H1 (cell line): ENCODE data around the gene ERMN. TPM values are rescaled to one million over a fixed set of nuclear protein-coding genes. Genes with fewer than 3 reads are reported as not detected.

Experiments
- CTCF ChIA-PET: fragments of 300-600 bp; sonication (Branson Sonifier 250); formaldehyde crosslinking; loops from one replicate; lab custom pipeline; 2021; ENCODE audit not compliant: partially characterized antibody; lab: Charles Lee
- POLR2A ChIA-PET: fragments of 300-600 bp; sonication (Branson Sonifier 250); formaldehyde crosslinking; loops from one replicate; lab custom pipeline; 2021; ENCODE audit warnings: inconsistent platforms; ENCODE audit not compliant: partially characterized antibody; lab: Charles Lee
- DNase-seq, 2 experiments: peaks; one replicate each; pipeline versions ENCODE4 v3.0.0 to v3.0.0-alpha.2; 2010 to 2022; ENCODE audit warnings: low spot score in 2 of 2, low read depth in 1 of 2, mixed read lengths in 1 of 2
- FAIRE-seq: peaks from 2 replicates; lab custom pipeline; 2011; peaks lifted over from hg19 to GRCh38; lab: Jason Lieb, UNC
- H2AFZ ChIP-seq: 2 replicates; pipeline ENCODE4 v1.8.1; 2012; ENCODE audit warnings: low read length, inconsistent platforms
- H2AK5ac ChIP-seq: 2 replicates; pipeline ENCODE4 v1.6.1; 2013; ENCODE audit warnings: low read depth, low read length
- H2BK120ac ChIP-seq: replicated peaks from 2 replicates; pipeline ENCODE3; 2013; ENCODE audit warnings: low read depth, low read length, inconsistent platforms
- H2BK12ac ChIP-seq: 2 replicates; pipeline ENCODE4 v1.6.1; 2013; ENCODE audit warnings: low read depth, low read length
- H2BK15ac ChIP-seq: 2 replicates; pipeline ENCODE4 v1.6.1; 2013; ENCODE audit warnings: low read length
- H2BK20ac ChIP-seq: 2 replicates; pipeline ENCODE4 v1.6.1; 2013; ENCODE audit warnings: low read length
- H2BK5ac ChIP-seq: 2 replicates; pipeline ENCODE4 v1.6.1; 2013; ENCODE audit warnings: low read depth, low read length
- H3K14ac ChIP-seq: 2 replicates; pipeline ENCODE4 v1.6.1; 2013; ENCODE audit warnings: inconsistent platforms; ENCODE audit not compliant: insufficient read length
- H3K18ac ChIP-seq: 2 replicates; pipeline ENCODE4 v1.6.1; 2013; ENCODE audit warnings: low read length; ENCODE audit errors: extremely low read depth
- H3K23ac ChIP-seq: 2 replicates; pipeline ENCODE4 v1.6.1; 2013; ENCODE audit warnings: inconsistent platforms; ENCODE audit not compliant: insufficient read length
- H3K23me2 ChIP-seq: 2 replicates; pipeline ENCODE4 v1.6.1; 2013; ENCODE audit warnings: low read depth, low read length
- H3K27ac ChIP-seq: 2 replicates; pipeline ENCODE4 v1.6.1; 2011; ENCODE audit warnings: low read depth, low read length, inconsistent platforms
- H3K27me3 ChIP-seq, 4 experiments: replicated peaks in 1 of 4; 1 replicate in 1 of 4; 2 replicates in 3 of 4; pipeline versions ENCODE4 v1.6.1 to v1.8.1; 2011 to 2013; ENCODE audit warnings: low read length in 3 of 4, mild to moderate bottlenecking in 3 of 4, inconsistent platforms in 2 of 4, mixed read lengths in 2 of 4, moderate library complexity in 1 of 4; ENCODE audit not compliant: control insufficient read depth in 3 of 4, insufficient read depth in 3 of 4; ENCODE audit errors: extremely low read depth in 1 of 4
- H3K36me3 ChIP-seq, 4 experiments: 2 replicates each; pipeline versions ENCODE4 v1.6.1 to v1.8.1; 2011 to 2013; ENCODE audit warnings: mild to moderate bottlenecking in 4 of 4, low read length in 3 of 4, moderate library complexity in 2 of 4, control low read depth in 1 of 4, inconsistent platforms in 1 of 4; ENCODE audit not compliant: insufficient read depth in 4 of 4, control insufficient read depth in 2 of 4
- H3K4ac ChIP-seq: replicated peaks from 2 replicates; pipeline ENCODE3; 2013; ENCODE audit warnings: low read length, low read depth, mixed read lengths, inconsistent platforms; ENCODE audit not compliant: insufficient read length
- H3K4me1 ChIP-seq, 4 experiments: replicated peaks in 1 of 4; 1 replicate in 1 of 4; 2 replicates in 3 of 4; pipeline versions ENCODE4 v1.6.1 to v1.8.1; 2011 to 2013; ENCODE audit warnings: low read length in 3 of 4, inconsistent platforms in 2 of 4, mixed read lengths in 1 of 4; ENCODE audit not compliant: insufficient read depth in 4 of 4, control insufficient read depth in 3 of 4
- H3K4me2 ChIP-seq, 2 experiments: 2 replicates each; pipeline versions ENCODE4 v1.6.1 to v1.8.1; 2011 to 2013; ENCODE audit warnings: low read depth in 2 of 2, low read length in 2 of 2, control low read depth in 1 of 2, inconsistent platforms in 1 of 2, mild to moderate bottlenecking in 1 of 2; ENCODE audit not compliant: insufficient read depth in 1 of 2
- H3K4me3 ChIP-seq, 4 experiments: fragments of 200-600, 300-600 bp in 1 of 4; sonication (generic), shearing (Covaris generic), sonication (Bioruptor Twin) in 1 of 4; 2 replicates each; pipeline versions ENCODE4 v1.5.1 to v1.8.1; 2011 to 2016; ENCODE audit warnings: low read length in 4 of 4, low read depth in 3 of 4, control low read depth in 2 of 4, inconsistent platforms in 2 of 4, mild to moderate bottlenecking in 2 of 4, mixed read lengths in 1 of 4, moderate library complexity in 1 of 4; ENCODE audit not compliant: insufficient read depth in 2 of 4; ENCODE audit errors: extremely low read depth in 1 of 4
- H3K56ac ChIP-seq: replicated peaks from 2 replicates; pipeline ENCODE3; 2013; ENCODE audit warnings: low read depth, mild to moderate bottlenecking, mixed read lengths, low read length, inconsistent platforms; ENCODE audit not compliant: insufficient read length
- H3K79me1 ChIP-seq: 2 replicates; pipeline ENCODE4 v1.6.1; 2013; ENCODE audit warnings: low read depth, low read length, control low read depth
- H3K79me2 ChIP-seq, 2 experiments: 2 replicates each; pipeline versions ENCODE4 v1.6.1 to v1.8.1; 2012 to 2013; ENCODE audit warnings: low read length in 2 of 2, mild to moderate bottlenecking in 2 of 2, inconsistent platforms in 1 of 2; ENCODE audit not compliant: insufficient read depth in 2 of 2, control insufficient read depth in 1 of 2
- H3K9ac ChIP-seq, 4 experiments: replicated peaks in 1 of 4; 1 replicate in 1 of 4; 2 replicates in 3 of 4; pipeline versions ENCODE4 v1.6.1 to v1.8.1; 2011 to 2013; ENCODE audit warnings: low read depth in 3 of 4, low read length in 3 of 4, control low read depth in 2 of 4, mild to moderate bottlenecking in 2 of 4, moderate library complexity in 2 of 4, inconsistent platforms in 1 of 4; ENCODE audit errors: extremely low read depth in 1 of 4
- H3K9me3 ChIP-seq, 2 experiments: 2 replicates each; pipeline versions ENCODE4 v1.6.1 to v1.8.1; 2012 to 2013; ENCODE audit warnings: mild to moderate bottlenecking in 2 of 2, moderate library complexity in 2 of 2, control low read depth in 1 of 2, inconsistent platforms in 1 of 2, low read depth in 1 of 2, low read length in 1 of 2, mixed read lengths in 1 of 2; ENCODE audit not compliant: insufficient read depth in 2 of 2
- H4K20me1 ChIP-seq, 2 experiments: replicated peaks in 1 of 2; 2 replicates each; pipeline versions ENCODE3 to v1.8.1; 2011 to 2013; ENCODE audit warnings: inconsistent platforms in 2 of 2, low read length in 2 of 2, mild to moderate bottlenecking in 1 of 2; ENCODE audit not compliant: insufficient read depth in 2 of 2, control insufficient read depth in 1 of 2
- H4K5ac ChIP-seq: 2 replicates; pipeline ENCODE4 v1.6.1; 2013; ENCODE audit warnings: low read length, low read depth, mixed read lengths, inconsistent platforms; ENCODE audit not compliant: insufficient read length
- H4K8ac ChIP-seq: 2 replicates; pipeline ENCODE4 v1.8.0; 2013; ENCODE audit warnings: mild to moderate bottlenecking, moderate library complexity, low read length, inconsistent platforms; ENCODE audit not compliant: insufficient read depth; ENCODE audit errors: extremely low read depth
- H4K91ac ChIP-seq: replicated peaks from 2 replicates; pipeline ENCODE3; 2013; ENCODE audit warnings: low read length, mixed read lengths, inconsistent platforms; ENCODE audit not compliant: insufficient read length
- TBP ChIP-seq: IDR thresholded peaks from 2 replicates; pipeline ENCODE4 v1.6.1; 2011; ENCODE audit warnings: low read depth, low read length, improper control_type of control experiment
- WGBS, 2 experiments: shearing (Covaris generic) in 1 of 2; methylation state at CpG; one replicate each; pipeline versions ENCODE4 v1.1.6 to v1.1.7; 2013 to 2015; ENCODE audit warnings: low lambda C conversion rate in 2 of 2, mixed read lengths in 2 of 2, inconsistent platforms in 1 of 2, low coverage in 1 of 2, missing lambda C conversion rate in 1 of 2; ENCODE audit not compliant: insufficient replicate concordance in 2 of 2, insufficient coverage in 1 of 2, insufficient read length in 1 of 2; ENCODE audit errors: extremely low coverage in 1 of 2, missing lambda C conversion rate in 1 of 2; 5-methylcytosine and 5-hydroxymethylcytosine counted together
- polyA plus RNA-seq, 7 experiments: library from polyadenylated mRNA; depleted of rRNA in 3 of 7; stranded (reverse) in 5 of 7; unstranded in 2 of 7; fragments of >200 nt in 5 of 7; fragments of 200-250 nt in 2 of 7; gene quantifications; 1 replicate in 5 of 7; 2 replicates in 1 of 7; 4 replicates in 1 of 7; pipeline versions ENCODE4 v1.2.1 to v1.2.3, GENCODE V29; 2011 to 2013; ENCODE audit warnings: missing spikeins in 2 of 7, mixed read lengths in 2 of 7
- total RNA-seq: library from RNA; stranded (reverse); fragmentation: NEBNext Ultra II Directional; extraction: Animal tissue kit (Norgen Biotek cat#: 25700); gene quantifications from 2 replicates; pipeline ENCODE4 v1.2.1, GENCODE V29; 2021

The ERMN gene
- total and polyA plus RNA-seq, 2 of the 8 experiments (the other 6 are each of a cell fraction or from before 2014, with no cell fraction given), result 0.11 TPM; not detected in 1

DNA sequence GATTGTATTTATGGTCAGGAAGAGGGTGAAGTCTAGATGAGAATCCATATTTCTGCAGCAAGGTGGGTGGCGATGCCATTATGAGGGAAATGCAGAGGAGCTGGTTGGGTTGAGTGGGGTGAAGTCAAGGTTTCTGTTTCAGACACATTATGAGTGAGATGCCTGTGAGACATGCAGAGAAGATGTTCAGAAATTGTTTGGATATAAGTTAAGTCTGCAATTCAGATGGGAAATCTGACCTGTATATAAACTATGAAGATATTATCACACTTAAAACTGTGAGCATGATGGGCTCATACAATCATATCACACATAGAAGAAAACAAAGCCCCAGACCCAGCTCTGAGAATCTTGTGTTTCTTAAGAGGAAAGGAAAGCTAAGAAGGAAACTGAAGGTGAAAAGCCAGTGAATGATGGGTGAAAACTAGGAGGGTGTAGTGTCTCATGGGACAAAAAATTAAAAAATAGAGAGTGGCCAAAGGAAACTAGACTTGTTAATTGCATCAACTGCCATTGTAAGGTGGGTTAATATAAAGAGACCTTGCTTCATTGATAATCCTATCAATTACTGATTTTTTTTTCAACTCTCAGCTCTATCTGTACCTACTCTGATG is 53.9 kb downstream of the ERMN start:
- no peak for FAIRE-seq
- Histone ChIP-seq H2BK5ac (no peak overlapping the region), H3K4me2 (no peak overlapping the region), H4K91ac (no peak overlapping the region), H2BK12ac (no peak overlapping the region), H2BK15ac (no peak overlapping the region), H3K23ac (no peak overlapping the region), H2BK120ac (no peak overlapping the region), H3K4me3 (no peak overlapping the region), H3K27me3 (no peaks in the 10 kb centered on the region), H2AK5ac (no peak overlapping the region), H3K18ac (no peak overlapping the region), H2AFZ (no peak overlapping the region), H3K56ac (no peak overlapping the region), H3K9ac (no peak overlapping the region), H3K23me2 (peaks cover 2% of the 10 kb centered on the region; the same call in 1 of the 2 replicates), H3K4me1 (no peaks in the 10 kb centered on the region; a peak in 1 of 7 replicates), H4K8ac (no peak overlapping the region), H3K36me3 (no peaks in the 10 kb centered on the region), H3K4ac (no peak overlapping the region), H3K9me3 (no peaks in the 10 kb centered on the region), H3K79me2 (no peaks in the 10 kb centered on the region), H4K20me1 (no peaks in the 10 kb centered on the region), H4K5ac (no peak overlapping the region), H3K14ac (no peak overlapping the region), H3K79me1 (no peaks in the 10 kb centered on the region), H2BK20ac (no peak overlapping the region), H3K27ac (no peak overlapping the region)
- 93% methylated on average over 1 of the region's 1 CpG; no CpG with 5 or more reads in 1 of the 2 experiments for WGBS, 2 experiments
- POLR2A ChIA-PET, result no interaction called here
- no peak for DNase-seq
- CTCF ChIA-PET, result interaction anchor here (0.9 to 1.2 kb wide), 3 partner anchors 10 to 64 kb away, joined by 3 to 6 read pairs (median 4); no protein-coding TSS in a partner anchor
- no peak for TF ChIP-seq TBP
